Astrocyte (in vitro differentiated cells and primary cell): Measurements from ENCODE around the gene BBX.

Source experiments
- EZH2 ChIP-seq: IDR thresholded peaks from 2 replicates; pipeline ENCODE4 v1.6.1; 2012; ENCODE audit warnings: mild to moderate bottlenecking, low read length, inconsistent platforms; ENCODE audit not compliant: insufficient read depth
- TF ChIP-seq, protein P1 (sequence below): IDR thresholded peaks from 2 replicates; pipeline ENCODE4 v1.5.1; 2011; ENCODE audit warnings: low read depth, mild to moderate bottlenecking, inconsistent platforms, low read length, moderate library complexity; ENCODE audit not compliant: insufficient read depth

DNA sequence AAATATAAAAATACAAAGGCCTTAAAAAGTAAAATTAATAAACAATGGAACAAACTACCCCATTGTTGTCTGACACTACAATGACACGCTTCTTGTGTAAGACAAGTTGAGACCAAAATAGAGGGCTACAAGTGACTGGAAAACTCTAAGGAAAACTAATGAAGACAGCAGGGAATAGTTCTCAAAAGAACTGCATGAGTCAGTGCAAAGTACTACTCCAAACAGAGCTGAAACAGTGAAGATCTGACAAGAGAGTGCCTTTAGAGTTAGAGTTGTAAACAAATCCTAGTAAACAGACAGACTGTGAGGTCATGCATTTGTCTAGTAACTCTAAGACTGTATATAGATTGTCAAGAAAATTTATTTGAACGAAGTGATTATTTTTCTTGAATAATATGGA lies 233.9 kb downstream of the BBX start:
- TF ChIP-seq, protein P1, sequence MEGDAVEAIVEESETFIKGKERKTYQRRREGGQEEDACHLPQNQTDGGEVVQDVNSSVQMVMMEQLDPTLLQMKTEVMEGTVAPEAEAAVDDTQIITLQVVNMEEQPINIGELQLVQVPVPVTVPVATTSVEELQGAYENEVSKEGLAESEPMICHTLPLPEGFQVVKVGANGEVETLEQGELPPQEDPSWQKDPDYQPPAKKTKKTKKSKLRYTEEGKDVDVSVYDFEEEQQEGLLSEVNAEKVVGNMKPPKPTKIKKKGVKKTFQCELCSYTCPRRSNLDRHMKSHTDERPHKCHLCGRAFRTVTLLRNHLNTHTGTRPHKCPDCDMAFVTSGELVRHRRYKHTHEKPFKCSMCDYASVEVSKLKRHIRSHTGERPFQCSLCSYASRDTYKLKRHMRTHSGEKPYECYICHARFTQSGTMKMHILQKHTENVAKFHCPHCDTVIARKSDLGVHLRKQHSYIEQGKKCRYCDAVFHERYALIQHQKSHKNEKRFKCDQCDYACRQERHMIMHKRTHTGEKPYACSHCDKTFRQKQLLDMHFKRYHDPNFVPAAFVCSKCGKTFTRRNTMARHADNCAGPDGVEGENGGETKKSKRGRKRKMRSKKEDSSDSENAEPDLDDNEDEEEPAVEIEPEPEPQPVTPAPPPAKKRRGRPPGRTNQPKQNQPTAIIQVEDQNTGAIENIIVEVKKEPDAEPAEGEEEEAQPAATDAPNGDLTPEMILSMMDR: no peak
- TF ChIP-seq EZH2: no peak
